ENCODE results near the gene PLA2G6. TPM values are rescaled to one million over a fixed set of nuclear protein-coding genes. Genes with fewer than 3 reads are reported as not detected.
"Not testable (repeated sequence)": the region's sequence is repeated elsewhere in the genome, so short reads cannot be mapped to it uniquely, and the experiment has no call there.

Gene PLA2G6
- total RNA-seq, 1 experiment from 2014 or later: 88.0 TPM

DNA sequence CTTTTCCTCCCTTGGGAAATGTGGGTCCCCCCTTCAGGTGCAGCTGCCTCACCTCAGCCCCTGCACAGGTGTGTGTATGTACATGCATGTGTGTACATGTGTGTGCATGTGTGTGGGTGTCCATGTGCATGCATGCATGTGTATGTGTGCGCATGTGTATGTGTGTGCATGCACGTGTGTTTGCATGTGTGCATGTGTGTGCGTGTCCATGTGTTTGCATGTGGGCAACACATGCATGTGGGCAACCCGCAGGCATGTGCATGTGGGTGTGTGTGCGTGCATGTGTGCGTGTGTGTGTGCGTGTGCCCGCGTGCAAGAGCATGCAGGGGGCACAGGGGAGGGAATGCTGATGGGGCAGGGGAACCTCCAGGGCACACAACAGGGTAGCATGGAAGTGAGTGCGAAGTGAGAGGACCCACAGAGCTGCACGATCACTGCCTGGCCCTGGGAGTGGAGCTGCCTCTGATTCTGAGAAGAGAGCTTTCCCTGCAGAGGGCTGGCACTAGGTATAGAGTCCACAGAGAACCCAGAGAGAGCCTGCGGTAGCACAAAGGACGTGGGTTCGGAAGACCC is 56.5 kb downstream of the PLA2G6 start:
- no peak overlapping the region for H3K4me3 ChIP-seq (ENCODE audit: low read length)
- no peaks in the 10 kb centered on the region for H3K9me3 ChIP-seq (ENCODE audit: low read length)
- H3K4me1 ChIP-seq (ENCODE audit: low read length): no peaks in the 10 kb centered on the region
- no peaks in the 10 kb centered on the region for H3K27me3 ChIP-seq (ENCODE audit: low read length)
- no peak for DNase-seq
- no peak overlapping the region for H2AFZ ChIP-seq (ENCODE audit: low read length)
- no peak overlapping the region for H3K27ac ChIP-seq (ENCODE audit: low read length)
- H3K9ac ChIP-seq (ENCODE audit: low read length): no peak overlapping the region
- no peaks in the 10 kb centered on the region for H4K20me1 ChIP-seq (ENCODE audit: insufficient read depth, low read depth, low read length)
- no peaks in the 10 kb centered on the region for H3K36me3 ChIP-seq (ENCODE audit: insufficient read depth, low read length)
- no peaks in the 10 kb centered on the region for H3K79me2 ChIP-seq (ENCODE audit: low read length)
- H3K4me2 ChIP-seq (ENCODE audit: low read depth, low read length, poor library complexity, severe bottlenecking): no peak overlapping the region
- H3K9me2 ChIP-seq (replicated peaks; ENCODE audit: insufficient read depth, low read length): no peaks in the 10 kb centered on the region

DNA sequence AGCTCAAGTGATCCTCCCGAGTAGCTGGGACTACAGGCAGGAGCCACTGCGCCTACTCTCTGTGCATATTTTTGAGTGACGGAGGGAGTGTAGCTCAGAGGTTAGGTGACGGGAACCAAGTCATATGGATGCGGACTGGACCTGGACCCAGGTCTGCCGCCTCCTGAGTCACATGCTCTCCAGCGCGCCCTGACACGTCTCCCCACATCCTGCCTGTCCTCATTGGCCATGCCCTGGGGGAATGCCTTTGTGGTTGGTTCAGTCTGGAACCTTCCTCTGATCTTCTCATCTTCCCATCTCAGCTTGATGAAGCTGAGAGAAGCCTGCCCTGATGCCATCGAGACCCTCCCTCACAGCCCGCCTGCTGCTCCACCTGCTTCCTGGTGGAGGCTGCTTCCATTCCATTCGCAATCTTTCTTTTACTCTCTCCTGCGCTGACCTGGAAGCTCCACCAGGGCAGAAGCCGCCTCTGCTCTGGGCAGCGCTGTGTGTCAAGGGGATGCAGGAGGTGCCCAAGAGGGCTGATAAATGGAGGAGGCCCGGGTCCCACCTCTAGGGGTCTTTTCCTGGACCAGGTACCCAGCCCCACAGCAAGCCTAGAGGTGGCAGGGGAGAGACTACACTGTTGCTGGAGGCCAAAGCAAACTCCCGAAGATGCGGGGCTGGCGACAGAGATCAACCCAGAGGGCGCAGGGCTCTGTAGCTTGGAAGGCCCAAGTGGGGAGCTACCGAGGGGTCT is 57.2 kb downstream of the PLA2G6 start:
- Histone ChIP-seq H4K20me1 (ENCODE audit: insufficient read depth, low read depth, low read length) (no peaks in the 10 kb centered on the region), H3K79me2 (ENCODE audit: low read length) (no peaks in the 10 kb centered on the region), H3K9me3 (ENCODE audit: low read length) (no peaks in the 10 kb centered on the region), H3K27ac (ENCODE audit: low read length) (no peak overlapping the region), H3K9ac (ENCODE audit: low read length) (no peak overlapping the region), H3K9me2 (replicated peaks; ENCODE audit: insufficient read depth, low read length) (no peaks in the 10 kb centered on the region), H3K4me3 (ENCODE audit: low read length) (no peak overlapping the region), H3K36me3 (ENCODE audit: insufficient read depth, low read length) (no peaks in the 10 kb centered on the region), H2AFZ (ENCODE audit: low read length) (no peak overlapping the region), H3K27me3 (ENCODE audit: low read length) (no peaks in the 10 kb centered on the region), H3K4me1 (ENCODE audit: low read length) (no peaks in the 10 kb centered on the region), H3K4me2 (ENCODE audit: low read depth, low read length, poor library complexity, severe bottlenecking) (no peak overlapping the region)
- no peak for DNase-seq

DNA sequence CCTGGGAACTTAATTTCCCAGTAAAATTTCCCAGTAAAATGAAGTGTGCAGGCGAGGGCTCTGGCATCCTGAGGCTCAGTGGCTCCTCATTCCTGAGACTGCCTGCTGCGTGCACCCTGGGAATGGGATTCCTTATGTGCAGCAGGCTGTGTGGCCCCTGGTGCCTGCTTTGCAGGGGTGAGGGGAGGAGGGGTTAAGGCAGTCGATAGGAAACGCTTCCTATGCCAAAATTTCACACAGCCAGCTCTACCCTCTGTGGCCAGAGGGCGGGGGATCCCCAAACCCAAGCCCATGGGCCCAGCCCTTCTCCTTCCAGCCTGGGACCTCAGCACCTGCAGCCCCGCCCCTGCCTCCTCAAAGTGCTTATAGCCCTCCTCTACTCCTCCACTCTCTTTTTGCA is 59.0 kb downstream of the PLA2G6 start:
- Histone ChIP-seq H3K4me2 (ENCODE audit: low read depth, low read length, poor library complexity, severe bottlenecking) (no peak overlapping the region), H4K20me1 (ENCODE audit: insufficient read depth, low read depth, low read length) (no peaks in the 10 kb centered on the region), H3K9me2 (replicated peaks; ENCODE audit: insufficient read depth, low read length) (no peaks in the 10 kb centered on the region), H3K9ac (ENCODE audit: low read length) (no peak overlapping the region), H3K27me3 (ENCODE audit: low read length) (no peaks in the 10 kb centered on the region), H3K36me3 (ENCODE audit: insufficient read depth, low read length) (no peaks in the 10 kb centered on the region), H3K27ac (ENCODE audit: low read length) (no peak overlapping the region), H3K4me1 (ENCODE audit: low read length) (no peaks in the 10 kb centered on the region), H3K79me2 (ENCODE audit: low read length) (no peaks in the 10 kb centered on the region), H3K4me3 (ENCODE audit: low read length) (no peak overlapping the region), H3K9me3 (ENCODE audit: low read length) (no peaks in the 10 kb centered on the region), H2AFZ (ENCODE audit: low read length) (no peak overlapping the region)
- no peak for DNase-seq

DNA sequence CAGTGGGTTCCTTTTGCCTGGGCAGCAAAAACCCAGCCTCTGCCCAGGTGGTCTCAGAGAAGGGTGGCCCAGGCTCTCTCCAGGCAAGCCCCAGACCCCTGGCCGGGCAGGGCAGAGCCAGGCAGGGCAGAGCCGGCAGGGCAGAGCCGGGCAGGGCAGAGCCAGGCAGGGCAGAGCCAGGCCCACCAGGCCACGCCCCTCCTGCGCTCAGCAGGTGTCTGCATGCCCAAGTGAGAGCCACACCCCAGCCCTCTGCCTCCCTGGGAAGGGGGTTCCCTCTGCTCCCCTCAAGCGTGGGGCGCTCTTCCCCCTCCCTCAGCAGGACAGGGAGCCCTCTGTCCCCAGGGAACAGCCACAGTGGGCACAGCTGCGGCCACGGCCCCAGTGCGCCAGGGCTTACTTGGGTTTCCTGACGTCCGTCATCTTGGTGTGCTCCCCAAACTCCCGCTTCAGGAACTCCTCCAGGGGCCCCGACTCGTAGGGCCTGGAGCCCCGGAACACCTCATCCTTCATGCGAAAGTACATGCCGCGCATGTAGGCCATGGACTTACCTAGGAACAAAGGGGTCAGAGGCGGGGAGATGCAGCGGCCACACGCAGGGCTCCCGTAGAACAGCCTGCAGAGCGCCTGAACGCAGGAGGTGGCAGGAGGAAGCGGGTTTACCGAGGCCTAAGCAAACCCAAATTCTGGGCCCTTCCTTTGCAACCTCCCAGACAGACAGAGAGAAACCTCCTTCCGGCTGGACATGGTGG is 61.1 kb downstream of the PLA2G6 start:
- Histone ChIP-seq H3K36me3 (ENCODE audit: insufficient read depth, low read length) (no peaks in the 10 kb centered on the region), H2AFZ (ENCODE audit: low read length) (no peak overlapping the region), H3K79me2 (ENCODE audit: low read length) (no peaks in the 10 kb centered on the region), H3K4me3 (ENCODE audit: low read length) (no peak overlapping the region), H3K9ac (ENCODE audit: low read length) (no peak overlapping the region), H3K27ac (ENCODE audit: low read length) (no peak overlapping the region), H3K27me3 (ENCODE audit: low read length) (no peaks in the 10 kb centered on the region), H3K4me1 (ENCODE audit: low read length) (no peaks in the 10 kb centered on the region), H3K9me2 (replicated peaks; ENCODE audit: insufficient read depth, low read length) (no peaks in the 10 kb centered on the region), H4K20me1 (ENCODE audit: insufficient read depth, low read depth, low read length) (no peaks in the 10 kb centered on the region), H3K9me3 (ENCODE audit: low read length) (no peaks in the 10 kb centered on the region), H3K4me2 (ENCODE audit: low read depth, low read length, poor library complexity, severe bottlenecking) (no peak overlapping the region)
- no peak for DNase-seq

DNA sequence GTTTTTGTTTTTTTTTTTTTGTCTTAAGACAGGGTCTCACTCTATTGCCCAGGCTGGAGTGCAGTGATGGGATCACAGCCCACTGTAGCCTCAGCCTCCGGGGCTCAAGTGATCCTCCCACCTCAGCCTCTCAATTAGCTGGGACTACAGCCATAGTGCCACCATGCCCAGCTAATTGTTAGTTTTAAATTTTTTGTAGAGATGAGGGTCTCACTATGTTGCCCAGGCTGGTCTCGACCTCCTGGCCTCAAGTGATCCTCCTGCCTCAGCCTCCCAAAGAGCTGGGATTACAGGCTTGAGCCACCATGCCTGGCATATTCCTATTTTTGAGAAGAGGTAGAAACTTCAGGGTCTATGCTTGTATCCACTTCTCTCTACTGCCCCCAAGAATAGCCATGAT is 62.9 kb downstream of the PLA2G6 start:
- not testable (repeated sequence) for H3K9ac ChIP-seq (ENCODE audit: low read length); H3K4me1 ChIP-seq (ENCODE audit: low read length); H2AFZ ChIP-seq (ENCODE audit: low read length); H3K79me2 ChIP-seq (ENCODE audit: low read length); H4K20me1 ChIP-seq (ENCODE audit: insufficient read depth, low read depth, low read length); H3K27me3 ChIP-seq (ENCODE audit: low read length); H3K9me3 ChIP-seq (ENCODE audit: low read length); DNase-seq; H3K36me3 ChIP-seq (ENCODE audit: insufficient read depth, low read length); H3K27ac ChIP-seq (ENCODE audit: low read length); H3K9me2 ChIP-seq (replicated peaks; ENCODE audit: insufficient read depth, low read length); H3K4me2 ChIP-seq (ENCODE audit: low read depth, low read length, poor library complexity, severe bottlenecking); H3K4me3 ChIP-seq (ENCODE audit: low read length)

DNA sequence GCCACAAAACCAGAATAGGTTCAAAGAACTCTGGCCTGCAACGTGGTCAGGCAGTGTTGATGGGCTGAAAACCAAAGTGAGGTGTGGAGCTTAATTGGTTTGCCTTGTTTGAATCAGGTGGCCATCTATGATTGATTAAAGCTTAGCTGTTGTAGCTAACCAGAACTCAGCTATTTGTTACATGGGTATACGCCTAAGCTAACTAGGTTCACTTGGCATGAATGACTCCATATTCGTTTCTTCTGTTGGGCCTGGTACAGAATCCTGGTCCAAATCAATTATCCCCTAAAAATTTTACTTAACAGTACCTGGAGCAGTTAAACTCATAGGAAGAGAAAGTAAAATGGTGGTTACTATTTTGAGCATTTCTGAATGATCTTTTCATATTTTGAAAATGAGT is 63.4 kb downstream of the PLA2G6 start:
- Histone ChIP-seq H3K9ac (ENCODE audit: low read length) (no peak overlapping the region), H3K4me3 (ENCODE audit: low read length) (no peak overlapping the region), H4K20me1 (ENCODE audit: insufficient read depth, low read depth, low read length) (no peaks in the 10 kb centered on the region), H3K27me3 (ENCODE audit: low read length) (no peaks in the 10 kb centered on the region), H3K9me3 (ENCODE audit: low read length) (no peaks in the 10 kb centered on the region), H3K79me2 (ENCODE audit: low read length) (no peaks in the 10 kb centered on the region), H3K27ac (ENCODE audit: low read length) (no peak overlapping the region), H3K9me2 (replicated peaks; ENCODE audit: insufficient read depth, low read length) (no peaks in the 10 kb centered on the region), H2AFZ (ENCODE audit: low read length) (no peak overlapping the region), H3K36me3 (ENCODE audit: insufficient read depth, low read length) (no peaks in the 10 kb centered on the region), H3K4me2 (ENCODE audit: low read depth, low read length, poor library complexity, severe bottlenecking) (no peak overlapping the region), H3K4me1 (ENCODE audit: low read length) (peaks cover 9% of the 10 kb centered on the region)
- DNase-seq: no peak

DNA sequence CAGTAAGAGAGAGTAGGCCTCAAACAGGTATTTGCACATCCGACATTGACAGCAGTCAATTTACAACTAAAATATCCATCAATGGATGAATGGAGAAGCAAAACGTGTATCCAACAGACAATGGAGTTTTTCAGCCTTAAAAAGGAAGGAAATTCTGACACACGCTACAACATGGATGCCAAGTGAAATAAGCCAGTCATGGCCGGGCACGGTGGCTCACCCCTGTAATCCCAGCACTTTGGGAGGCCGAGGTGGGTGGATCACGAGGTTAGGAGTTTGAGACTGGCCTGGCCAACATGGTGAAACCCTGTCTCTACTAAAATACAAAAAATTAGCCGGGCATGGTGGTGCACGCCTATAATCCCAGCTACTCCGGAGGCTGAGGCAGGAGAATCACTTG is 64.1 kb downstream of the PLA2G6 start:
- not testable (repeated sequence) for H3K9ac ChIP-seq (ENCODE audit: low read length); H3K36me3 ChIP-seq (ENCODE audit: insufficient read depth, low read length); H3K79me2 ChIP-seq (ENCODE audit: low read length); H3K9me2 ChIP-seq (replicated peaks; ENCODE audit: insufficient read depth, low read length); H4K20me1 ChIP-seq (ENCODE audit: insufficient read depth, low read depth, low read length); H3K4me3 ChIP-seq (ENCODE audit: low read length); DNase-seq; H3K27me3 ChIP-seq (ENCODE audit: low read length); H3K4me1 ChIP-seq (ENCODE audit: low read length); H3K9me3 ChIP-seq (ENCODE audit: low read length); H2AFZ ChIP-seq (ENCODE audit: low read length); H3K4me2 ChIP-seq (ENCODE audit: low read depth, low read length, poor library complexity, severe bottlenecking); H3K27ac ChIP-seq (ENCODE audit: low read length)

DNA sequence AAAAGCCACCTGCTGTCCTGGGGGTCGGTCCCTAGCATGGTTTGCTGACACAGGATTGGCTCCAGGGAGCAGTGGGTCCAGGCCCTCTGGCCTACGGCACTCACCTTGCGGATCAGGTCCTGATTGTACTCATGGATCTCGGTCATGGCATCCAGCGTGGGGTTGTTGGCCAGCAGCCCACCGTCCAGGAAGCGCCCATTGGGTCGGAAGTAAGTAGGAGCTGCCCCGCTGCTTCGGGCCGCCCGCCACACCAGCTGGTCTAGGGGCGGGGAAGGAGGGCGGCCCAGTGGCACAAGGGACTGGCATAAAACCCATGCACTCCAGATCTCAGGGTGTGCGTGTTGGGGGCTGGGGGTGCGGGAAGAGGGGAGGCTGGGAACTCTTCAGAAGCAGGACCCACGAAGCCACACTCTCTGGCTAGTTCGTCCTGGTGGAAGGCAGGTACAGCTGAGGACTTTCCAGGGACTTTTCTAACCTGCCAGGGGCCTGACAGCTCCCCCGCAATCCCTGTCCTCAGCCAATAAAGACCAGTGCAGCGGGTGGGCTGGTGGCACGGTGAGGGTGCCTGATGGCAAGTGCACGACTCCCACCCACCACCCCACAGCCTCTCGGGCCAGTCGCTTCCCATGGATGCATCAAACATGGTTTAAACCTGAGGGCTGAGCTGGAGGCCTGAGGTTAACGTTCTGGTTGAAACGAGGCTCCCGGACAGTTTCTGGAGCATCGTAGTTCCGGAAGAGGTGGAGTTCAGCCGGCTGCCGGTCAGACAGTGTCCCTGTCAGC is 66.0 kb downstream of the PLA2G6 start:
- Histone ChIP-seq H3K36me3 (ENCODE audit: insufficient read depth, low read length) (no peaks in the 10 kb centered on the region), H3K4me3 (ENCODE audit: low read length) (no peak overlapping the region), H3K4me2 (ENCODE audit: low read depth, low read length, poor library complexity, severe bottlenecking) (no peak overlapping the region), H3K4me1 (ENCODE audit: low read length) (peaks cover 9% of the 10 kb centered on the region), H3K9ac (ENCODE audit: low read length) (no peak overlapping the region), H3K9me3 (ENCODE audit: low read length) (no peaks in the 10 kb centered on the region; the same call in 1 of the 2 replicates), H3K9me2 (replicated peaks; ENCODE audit: insufficient read depth, low read length) (no peaks in the 10 kb centered on the region), H3K79me2 (ENCODE audit: low read length) (no peaks in the 10 kb centered on the region), H2AFZ (ENCODE audit: low read length) (no peak overlapping the region), H3K27ac (ENCODE audit: low read length) (no peak overlapping the region), H3K27me3 (ENCODE audit: low read length) (no peaks in the 10 kb centered on the region), H4K20me1 (ENCODE audit: insufficient read depth, low read depth, low read length) (no peaks in the 10 kb centered on the region)
- no peak for DNase-seq

Measured in Karpas-422 (cell line).